ENCODE results near the gene PTPN1.

The PTPN1 gene

GRCh38 chr20:50555662-50556061 lies 45.5 kb downstream of the PTPN1 start (continued):
- no peak for TF ChIP-seq ZNF704 (tag by site-specific recombination; IDR thresholded peaks at IDR 0.05)
- TF ChIP-seq ZNF24 (tag by site-specific recombination; IDR thresholded peaks at IDR 0.05), result no peak
- no peak for TF ChIP-seq ZNF169 (tag by site-specific recombination; IDR thresholded peaks at IDR 0.05)
- no peak for TF ChIP-seq ZBTB8A (tag by site-specific recombination; IDR thresholded peaks at IDR 0.05)

GRCh38 chr20:50557549-50558134 lies 47.5 kb downstream of the PTPN1 start:
- Histone ChIP-seq H3K4me1 (ENCODE audit: control insufficient read depth, insufficient read depth, low read length) (peaks cover 3% of the 10 kb centered on the region), H3K27ac (ENCODE audit: extremely low read depth, low read depth, low read length) (no peak overlapping the region), H3K4me3 (ENCODE audit: low read depth, low read length) (no peak overlapping the region), H3K36me3 (ENCODE audit: control insufficient read depth in 2 of 2, insufficient read depth in 1 of 2, low read length in 2 of 2) (peaks cover 0 to 8% of the 10 kb centered on the region in 2 experiments; a peak in 1 of 3 replicates), H3K9me3 (ENCODE audit: control insufficient read depth, insufficient read depth, low read depth, low read length) (no peaks in the 10 kb centered on the region)
- TF ChIP-seq ZNF560 (tag by site-specific recombination; IDR thresholded peaks at IDR 0.05; ENCODE audit: borderline replicate concordance) (no peak), REST (tag by site-specific recombination; IDR thresholded peaks at IDR 0.05) (no peak), ZNF658 (tag by site-specific recombination; IDR thresholded peaks at IDR 0.05) (no peak), KLF16 (tag by site-specific recombination; IDR thresholded peaks at IDR 0.05) (no peak), ZNF416 (tag by site-specific recombination; IDR thresholded peaks at IDR 0.05) (no peak), IKZF3 (tag by site-specific recombination; IDR thresholded peaks at IDR 0.05) (no peak), ZNF830 (tag by site-specific recombination; IDR thresholded peaks at IDR 0.05; ENCODE audit: low read depth) (no peak), KLF7 (tag by site-specific recombination; IDR thresholded peaks at IDR 0.05; ENCODE audit: borderline replicate concordance) (no peak), ZNF747 (tag by site-specific recombination; IDR thresholded peaks at IDR 0.05) (no peak), ZNF660 (tag by site-specific recombination; IDR thresholded peaks at IDR 0.05) (no peak), WT1 (tag by site-specific recombination; IDR thresholded peaks at IDR 0.05) (no peak), MZF1 (tag by site-specific recombination; IDR thresholded peaks at IDR 0.05; ENCODE audit: borderline replicate concordance) (no peak), ZNF558 (tag by site-specific recombination; IDR thresholded peaks at IDR 0.05) (no peak)
- POLR2A ChIA-PET, result no interaction called here
- CTCF ChIA-PET, result interaction anchor here (2.1 kb wide), 1 partner anchor 19 kb away, joined by 4 read pairs; no protein-coding TSS in a partner anchor

- TF ChIP-seq ZNF600 (tag by site-specific recombination; IDR thresholded peaks at IDR 0.05) (peak; percentile 87), ZNF664 (tag by site-specific recombination; IDR thresholded peaks at IDR 0.05) (no peak)
- ChIA-PET POLR2A (no interaction called here), CTCF (interaction anchor here (2.1 kb wide), 1 partner anchor 18 kb away, joined by 4 read pairs; no protein-coding TSS in a partner anchor)
- Histone ChIP-seq H3K9me3 (ENCODE audit: control insufficient read depth, insufficient read depth, low read depth, low read length) (no peaks in the 10 kb centered on the region), H3K4me3 (ENCODE audit: low read depth, low read length) (no peak overlapping the region), H3K36me3 (ENCODE audit: control insufficient read depth in 2 of 2, insufficient read depth in 1 of 2, low read length in 2 of 2) (peaks cover 0 to 13% of the 10 kb centered on the region in 2 experiments; a peak in 1 of 3 replicates), H3K4me1 (ENCODE audit: control insufficient read depth, insufficient read depth, low read length) (peaks cover 3% of the 10 kb centered on the region), H3K27ac (ENCODE audit: extremely low read depth, low read depth, low read length) (no peak overlapping the region)
Measured at GRCh38 chr20:50558483-50558925, 48.3 kb downstream of the PTPN1 start.
